Mononuclear cell (primary cell): ENCODE data around the gene IL17F. TPM values are rescaled to one million over a fixed set of nuclear protein-coding genes. Genes with fewer than 3 reads are reported as not detected.

ENCODE experiments used
- H3K27me3 ChIP-seq: 2 replicates; pipeline ENCODE4 v1.6.0; 2011; ENCODE audit warnings: low read length, control low read depth; ENCODE audit not compliant: insufficient read depth
- H3K4me1 ChIP-seq: 2 replicates; pipeline ENCODE4 v1.5.1; 2011; ENCODE audit warnings: mild to moderate bottlenecking, low read length, control low read depth; ENCODE audit not compliant: insufficient read depth
- H3K4me3 ChIP-seq: 2 replicates; pipeline ENCODE4 v1.5.1; 2011; ENCODE audit warnings: mild to moderate bottlenecking, low read length, moderate library complexity
- H3K9me3 ChIP-seq: 2 replicates; pipeline ENCODE4 v1.5.1; 2011; ENCODE audit warnings: low read depth, mild to moderate bottlenecking, control low read depth, low read length
- total RNA-seq: library from RNA; depleted of rRNA; stranded (reverse); fragments of >200 nt; gene quantifications from one replicate; pipeline ENCODE4 v1.2.3, GENCODE V29; 2012

The IL17F gene
- total RNA-seq, 1 donor: not detected

GRCh38 chr6:52260634-52261033 lies 16.3 kb upstream of the IL17F start:
- H3K27me3 ChIP-seq: no peaks in the 10 kb centered on the region
- no peaks in the 10 kb centered on the region for H3K9me3 ChIP-seq
- H3K4me1 ChIP-seq: no peaks in the 10 kb centered on the region
- no peak overlapping the region for H3K4me3 ChIP-seq

- no peak overlapping the region for H3K4me3 ChIP-seq
- no peaks in the 10 kb centered on the region for H3K9me3 ChIP-seq
- no peaks in the 10 kb centered on the region for H3K4me1 ChIP-seq
- H3K27me3 ChIP-seq: peaks cover 9% of the 10 kb centered on the region
These were observed 11.1 kb upstream of the IL17F start for GRCh38 chr6:52255434-52255833.

- Histone ChIP-seq H3K9me3 (no peaks in the 10 kb centered on the region), H3K4me1 (no peaks in the 10 kb centered on the region), H3K27me3 (peaks cover 9% of the 10 kb centered on the region), H3K4me3 (no peak overlapping the region)
These were observed 10.6 kb upstream of the IL17F start for GRCh38 chr6:52254731-52255378.

GRCh38 chr6:52253494-52253893 lies 9.2 kb upstream of the IL17F start:
- Histone ChIP-seq H3K4me1 (no peaks in the 10 kb centered on the region), H3K27me3 (peaks cover 9% of the 10 kb centered on the region), H3K4me3 (no peak overlapping the region), H3K9me3 (no peaks in the 10 kb centered on the region)

- H3K9me3 ChIP-seq: no peaks in the 10 kb centered on the region
- peaks cover 9% of the 10 kb centered on the region for H3K27me3 ChIP-seq
- H3K4me3 ChIP-seq: no peak overlapping the region
- H3K4me1 ChIP-seq: no peaks in the 10 kb centered on the region
These were observed 6.8 kb upstream of the IL17F start for GRCh38 chr6:52251113-52251512.

GRCh38 chr6:52249078-52249477 lies 4.8 kb upstream of the IL17F start:
- Histone ChIP-seq H3K27me3 (peaks cover 9% of the 10 kb centered on the region), H3K4me1 (no peaks in the 10 kb centered on the region), H3K9me3 (no peaks in the 10 kb centered on the region), H3K4me3 (no peak overlapping the region)

GRCh38 chr6:52245425-52245824 lies 1.1 kb upstream of the IL17F start:
- Histone ChIP-seq H3K4me1 (no peaks in the 10 kb centered on the region), H3K9me3 (no peaks in the 10 kb centered on the region), H3K4me3 (no peak overlapping the region), H3K27me3 (no peaks in the 10 kb centered on the region)

GRCh38 chr6:52243282-52243893 lies 912 bp downstream of the IL17F start:
- Histone ChIP-seq H3K4me1 (no peaks in the 10 kb centered on the region), H3K4me3 (no peak overlapping the region), H3K27me3 (no peaks in the 10 kb centered on the region), H3K9me3 (no peaks in the 10 kb centered on the region)

GRCh38 chr6:52241819-52242218 lies 2.5 kb downstream of the IL17F start:
- no peaks in the 10 kb centered on the region for H3K27me3 ChIP-seq
- H3K4me1 ChIP-seq: no peaks in the 10 kb centered on the region
- H3K9me3 ChIP-seq: no peaks in the 10 kb centered on the region
- H3K4me3 ChIP-seq: no peak overlapping the region

- no peaks in the 10 kb centered on the region for H3K4me1 ChIP-seq
- no peaks in the 10 kb centered on the region for H3K9me3 ChIP-seq
- no peak overlapping the region for H3K4me3 ChIP-seq
- H3K27me3 ChIP-seq: peaks cover 7% of the 10 kb centered on the region
These were observed 10.1 kb downstream of the IL17F start for GRCh38 chr6:52233975-52234823.

- Histone ChIP-seq H3K4me3 (no peak overlapping the region), H3K4me1 (no peaks in the 10 kb centered on the region), H3K27me3 (peaks cover 7% of the 10 kb centered on the region), H3K9me3 (no peaks in the 10 kb centered on the region)
These were observed 11.3 kb downstream of the IL17F start for GRCh38 chr6:52233005-52233404.

GRCh38 chr6:52231406-52232127 lies 12.7 kb downstream of the IL17F start:
- Histone ChIP-seq H3K27me3 (peaks cover 7% of the 10 kb centered on the region), H3K4me1 (no peaks in the 10 kb centered on the region), H3K4me3 (no peak overlapping the region), H3K9me3 (no peaks in the 10 kb centered on the region)

- Histone ChIP-seq H3K4me1 (no peaks in the 10 kb centered on the region), H3K27me3 (peaks cover 7% of the 10 kb centered on the region), H3K4me3 (no peak overlapping the region), H3K9me3 (no peaks in the 10 kb centered on the region)
These were observed 13.6 kb downstream of the IL17F start for GRCh38 chr6:52230685-52231084.

GRCh38 chr6:52227495-52227894 lies 16.8 kb downstream of the IL17F start:
- no peaks in the 10 kb centered on the region for H3K9me3 ChIP-seq
- H3K27me3 ChIP-seq: no peaks in the 10 kb centered on the region
- H3K4me1 ChIP-seq: no peaks in the 10 kb centered on the region
- H3K4me3 ChIP-seq: no peak overlapping the region

- Histone ChIP-seq H3K9me3 (no peaks in the 10 kb centered on the region), H3K27me3 (no peaks in the 10 kb centered on the region), H3K4me1 (no peaks in the 10 kb centered on the region), H3K4me3 (no peak overlapping the region)
These were observed 23.0 kb downstream of the IL17F start for GRCh38 chr6:52221302-52221701.
